Thoracic aorta (tissue), 2 donors: ENCODE data around the gene TTYH3. TPM values are rescaled to one million over a fixed set of nuclear protein-coding genes. Genes with fewer than 3 reads are reported as not detected.

Experiments used
- ATAC-seq: fragments of 150-250 bp; one replicate; pipeline ENCODE4 v1.8.0; 2017; ENCODE audit warnings: low read depth; ENCODE audit not compliant: insufficient number of reproducible peaks, low FRiP score
- DNase-seq: peaks from one replicate; pipeline ENCODE4 v3.0.0-alpha.2; 2020; ENCODE audit warnings: low spot score
- H3K27ac ChIP-seq, 2 donors: fragments of 200-600 bp; sonication (generic); 1 replicate in 1 of 2; 2 replicates in 1 of 2; pipeline ENCODE4 v1.5.1; 2016; ENCODE audit warnings: mild to moderate bottlenecking in 2 of 2, moderate library complexity in 2 of 2
- H3K27me3 ChIP-seq: fragments of 200-600 bp; sonication (generic); replicated peaks from 2 replicates; pipeline ENCODE4 v1.6.0; 2016; ENCODE audit warnings: mild to moderate bottlenecking; ENCODE audit not compliant: insufficient read depth
- H3K36me3 ChIP-seq: fragments of 200-600 bp; sonication (generic); one replicate; pipeline ENCODE4 v1.5.1; 2016
- H3K4me1 ChIP-seq, 2 donors: fragments of 200-600 bp; sonication (generic); 1 replicate in 1 of 2; 2 replicates in 1 of 2; pipeline versions ENCODE4 v1.5.1 to v1.6.0; 2016; ENCODE audit warnings: low read depth in 2 of 2, mild to moderate bottlenecking in 1 of 2; ENCODE audit not compliant: control insufficient read depth in 1 of 2
- H3K4me3 ChIP-seq: fragments of 200-600 bp; sonication (generic); 2 replicates; pipeline ENCODE4 v1.5.1; 2016; ENCODE audit warnings: mild to moderate bottlenecking
- H3K9me3 ChIP-seq: fragments of 200-600 bp; sonication (generic); 2 replicates; pipeline ENCODE4 v1.5.1; 2016
- CTCF ChIP-seq: fragments of 200-600 bp; sonication (generic); IDR thresholded peaks from one replicate; pipeline ENCODE4 v1.5.1; 2019; ENCODE audit warnings: antibody characterized with exemption
- total RNA-seq, 2 donors: library from RNA; depleted of rRNA; stranded (reverse); fragments of >200 nt; gene quantifications; one replicate each; pipeline versions ENCODE4 v1.1.0 to v1.2.3, GENCODE V29; 2016

Gene TTYH3
- total RNA-seq, 2 donors from 2014 or later: 58.6 to 69.3 TPM

- Histone ChIP-seq H3K4me1 (no peaks in the 10 kb centered on the region), H3K27ac (no peak overlapping the region), H3K36me3 (peaks cover 12% of the 10 kb centered on the region), H3K4me3 (no peak overlapping the region), H3K9me3 (no peaks in the 10 kb centered on the region), H3K27me3 (no peaks in the 10 kb centered on the region)
- TF ChIP-seq CTCF: no peak
- ATAC-seq (no peak), DNase-seq (no peak)
These were observed 38.6 kb upstream of the TTYH3 start for GRCh38 chr7:2593036-2593727.

- H3K27me3 ChIP-seq: no peaks in the 10 kb centered on the region
- H3K36me3 ChIP-seq: peaks cover 20% of the 10 kb centered on the region
- ATAC-seq: no peak
- no peaks in the 10 kb centered on the region for H3K9me3 ChIP-seq
- DNase-seq: no peak
- no peak overlapping the region for H3K4me3 ChIP-seq
- peaks cover 0 to 2% of the 10 kb centered on the region in 2 donors for H3K4me1 ChIP-seq
- TF ChIP-seq CTCF: no peak
- no peak overlapping the region for H3K27ac ChIP-seq
These were observed 37.2 kb upstream of the TTYH3 start for GRCh38 chr7:2594599-2594998.

GRCh38 chr7:2595258-2595860 lies 36.4 kb upstream of the TTYH3 start:
- ATAC-seq: no peak
- H3K9me3 ChIP-seq: no peaks in the 10 kb centered on the region
- no peak for DNase-seq
- H3K27ac ChIP-seq: no peak overlapping the region
- no peaks in the 10 kb centered on the region for H3K27me3 ChIP-seq
- no peak overlapping the region for H3K4me3 ChIP-seq
- peaks cover 0 to 10% of the 10 kb centered on the region in 2 donors for H3K4me1 ChIP-seq
- peaks cover 17% of the 10 kb centered on the region for H3K36me3 ChIP-seq
- no peak for TF ChIP-seq CTCF

GRCh38 chr7:2596464-2597272 lies 35.1 kb upstream of the TTYH3 start:
- H3K27ac ChIP-seq: no peak overlapping the region
- ATAC-seq: no peak
- peaks cover 17% of the 10 kb centered on the region for H3K36me3 ChIP-seq
- no peaks in the 10 kb centered on the region for H3K27me3 ChIP-seq
- H3K9me3 ChIP-seq: no peaks in the 10 kb centered on the region
- no peak for TF ChIP-seq CTCF
- H3K4me1 ChIP-seq: peaks cover 0 to 15% of the 10 kb centered on the region in 2 donors
- H3K4me3 ChIP-seq: no peak overlapping the region
- no peak for DNase-seq

GRCh38 chr7:2597273-2597640 lies 34.5 kb upstream of the TTYH3 start:
- Histone ChIP-seq H3K4me3 (no peak overlapping the region), H3K36me3 (peaks cover 12% of the 10 kb centered on the region), H3K27me3 (no peaks in the 10 kb centered on the region), H3K27ac (no peak overlapping the region), H3K4me1 (peaks cover 0 to 15% of the 10 kb centered on the region in 2 donors), H3K9me3 (no peaks in the 10 kb centered on the region)
- no peak for TF ChIP-seq CTCF
- no peak for DNase-seq
- ATAC-seq: no peak
